ENCODE data around the gene TMEM51. TPM values are rescaled to one million over a fixed set of nuclear protein-coding genes. Genes with fewer than 3 reads are reported as not detected.
A peak's percentile ranks its signal among the peaks of the same experiment; 100 is the strongest.
"Not testable (repeated sequence)": the region's sequence is repeated elsewhere in the genome, so short reads cannot be mapped to it uniquely, and the experiment has no call there.

The TMEM51 gene
- total RNA-seq, 1 experiment from 2014 or later = 23.4 TPM

DNA sequence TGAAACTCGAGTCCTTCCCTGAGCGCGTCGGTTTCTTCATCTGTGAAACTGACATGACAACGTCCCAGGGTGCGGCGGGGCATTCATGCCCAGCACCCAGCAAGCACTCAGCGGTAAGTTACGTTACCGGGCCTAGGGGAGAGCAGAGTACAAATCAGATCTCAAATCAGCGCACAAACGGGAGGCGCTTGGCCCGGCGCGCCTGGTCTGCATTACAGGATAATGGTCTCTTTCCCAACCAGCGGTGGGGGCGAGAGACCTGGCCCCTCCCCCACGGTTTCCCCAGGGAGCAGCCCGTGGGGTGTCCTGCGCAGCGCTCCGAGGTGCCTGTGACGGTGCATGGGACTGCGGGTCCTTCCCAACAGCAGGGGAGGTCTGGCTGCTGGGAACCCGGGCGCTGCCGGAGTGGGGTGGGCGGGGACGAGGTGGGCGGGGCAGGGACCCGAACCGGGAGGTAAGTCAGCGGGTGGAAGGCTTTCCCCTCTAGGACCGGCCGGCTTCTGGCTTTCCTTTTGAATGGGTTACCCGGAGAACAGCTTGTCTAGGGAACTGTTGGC lies 1.0 kb downstream of the TMEM51 start:
- DNase-seq (ENCODE audit: low read depth) = no peak

DNA sequence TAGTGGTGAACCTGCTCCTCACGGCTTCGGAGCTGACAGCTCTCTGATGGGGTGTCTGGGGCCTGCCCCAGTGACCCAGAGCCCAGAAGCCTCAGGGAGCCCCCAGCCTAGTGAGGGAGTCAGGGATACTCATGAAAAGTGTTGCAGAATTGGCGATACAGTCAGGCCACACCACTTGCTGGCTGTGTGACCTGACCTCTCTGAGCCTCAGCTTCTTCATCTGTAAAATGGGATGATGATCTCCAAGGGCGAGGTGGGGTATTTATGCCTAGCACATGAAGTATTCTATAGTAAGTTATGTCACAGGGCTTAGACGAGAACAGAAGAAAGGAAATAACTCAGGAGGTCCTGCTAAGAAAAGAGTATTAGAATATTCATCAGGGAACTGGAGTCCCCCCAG lies 1.6 kb downstream of the TMEM51 start:
- no peak for DNase-seq (ENCODE audit: low read depth)

DNA sequence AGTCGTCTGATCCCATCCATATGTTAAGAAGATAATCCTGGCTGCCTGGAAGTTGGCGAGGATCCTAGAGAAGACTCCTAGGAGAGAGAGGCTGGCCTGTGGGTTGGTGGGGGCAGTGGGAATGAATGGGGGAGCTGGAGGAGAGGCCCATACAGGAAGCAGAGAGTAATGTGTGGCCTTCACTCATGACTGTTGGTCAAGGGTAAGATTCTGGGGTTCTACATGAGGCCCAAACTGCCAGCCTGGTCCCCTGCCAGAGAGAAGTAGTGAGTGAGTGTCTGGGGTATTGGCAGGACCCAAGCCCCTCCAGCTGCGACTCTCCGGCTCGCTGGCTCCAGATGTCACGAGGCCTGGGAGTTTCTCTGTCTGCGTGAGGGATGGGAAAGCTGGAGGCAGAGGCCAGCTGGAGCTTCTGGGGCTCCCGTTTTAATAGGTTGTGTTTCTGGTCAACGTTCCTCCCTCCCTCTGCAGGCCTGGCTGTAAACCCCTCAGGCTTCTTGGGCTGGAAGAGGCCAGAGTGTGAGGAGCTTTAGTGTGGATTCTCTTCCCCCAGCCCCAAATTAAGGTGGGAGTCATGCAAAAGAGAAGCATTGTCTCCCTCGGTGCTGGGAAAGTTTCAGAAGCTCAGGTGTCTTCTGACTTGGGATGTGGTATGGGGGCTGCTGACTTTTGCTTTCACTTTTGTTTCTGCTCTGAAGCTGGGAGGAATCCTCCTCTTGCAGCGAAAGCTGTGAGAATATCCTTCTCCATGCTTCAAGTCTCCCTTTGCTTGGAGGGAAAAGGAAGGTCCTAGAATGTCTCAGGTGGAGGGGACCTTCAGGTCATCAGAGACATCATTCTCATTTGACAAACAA lies 2.6 kb downstream of the TMEM51 start:
- no peak for DNase-seq (ENCODE audit: low read depth)

DNA sequence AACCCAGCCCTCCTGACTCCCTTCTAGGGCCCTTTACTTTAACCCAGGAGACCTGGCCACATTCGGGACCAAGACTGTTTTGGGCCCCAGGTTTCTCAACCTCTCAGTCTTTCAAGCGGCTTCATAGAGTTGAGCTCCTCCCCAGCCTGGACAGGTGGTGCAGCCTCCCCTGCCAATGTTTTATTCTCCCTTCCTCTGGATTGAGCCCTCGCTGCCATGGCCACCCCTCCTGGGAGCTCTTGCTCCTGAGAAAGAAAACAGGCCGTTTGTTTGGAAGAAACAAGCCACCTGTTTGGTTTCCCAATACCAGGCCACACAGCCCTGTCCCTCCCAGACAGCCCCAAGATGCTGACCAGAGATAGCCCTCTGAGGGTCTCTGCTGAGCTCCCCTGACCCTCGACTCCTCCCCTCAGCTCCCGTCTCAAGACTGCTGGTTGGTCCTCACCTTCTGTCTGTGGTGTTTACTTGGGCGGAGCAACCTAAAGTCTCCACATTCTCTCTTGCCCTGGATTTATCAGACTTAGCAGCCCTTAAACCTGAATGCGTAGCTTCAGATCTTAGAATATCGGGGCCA lies 3.3 kb downstream of the TMEM51 start:
- DNase-seq (ENCODE audit: low read depth) = no peak

DNA sequence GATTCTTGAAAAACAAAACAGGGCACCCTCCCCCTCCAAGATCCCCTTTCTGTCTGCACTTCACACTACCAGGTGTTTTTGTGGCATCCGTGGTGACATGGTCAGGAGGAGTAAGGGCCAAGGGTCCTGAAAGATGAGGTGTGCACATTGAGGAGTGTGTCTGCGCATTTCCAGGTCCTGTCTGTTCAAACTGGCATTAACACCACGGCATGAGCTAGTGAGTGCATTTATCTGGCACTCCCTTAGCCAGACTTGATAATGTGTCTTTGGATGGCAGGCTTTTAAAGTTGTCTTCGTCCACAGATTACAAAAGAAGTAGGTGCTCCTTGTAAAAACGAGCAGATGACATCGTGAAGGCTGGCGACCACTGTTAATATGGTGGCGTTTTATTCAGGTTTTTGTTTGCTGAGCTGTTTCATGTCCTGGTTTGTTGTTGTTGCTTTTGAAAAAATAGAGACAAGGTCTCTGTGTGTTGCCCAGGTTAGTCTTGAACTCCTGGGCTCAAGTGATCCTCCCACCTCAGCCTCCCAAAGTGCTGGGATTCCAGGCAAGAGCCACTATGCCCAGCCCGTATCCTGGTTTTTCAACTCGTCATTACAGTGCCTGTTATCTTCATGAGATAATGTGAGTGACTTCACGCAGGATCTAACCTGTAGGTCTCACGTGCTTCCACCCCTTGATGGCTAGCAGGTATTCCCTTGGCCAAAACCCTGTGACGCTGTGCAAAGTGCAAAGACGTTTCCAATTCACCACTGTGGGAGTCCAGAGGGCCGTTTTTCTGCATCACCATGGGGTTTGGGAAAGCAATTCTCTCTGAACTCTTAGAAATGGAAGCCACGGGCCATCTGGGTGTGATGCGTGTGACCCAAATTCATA lies 4.2 kb downstream of the TMEM51 start:
- DNase-seq (ENCODE audit: low read depth) = no peak

DNA sequence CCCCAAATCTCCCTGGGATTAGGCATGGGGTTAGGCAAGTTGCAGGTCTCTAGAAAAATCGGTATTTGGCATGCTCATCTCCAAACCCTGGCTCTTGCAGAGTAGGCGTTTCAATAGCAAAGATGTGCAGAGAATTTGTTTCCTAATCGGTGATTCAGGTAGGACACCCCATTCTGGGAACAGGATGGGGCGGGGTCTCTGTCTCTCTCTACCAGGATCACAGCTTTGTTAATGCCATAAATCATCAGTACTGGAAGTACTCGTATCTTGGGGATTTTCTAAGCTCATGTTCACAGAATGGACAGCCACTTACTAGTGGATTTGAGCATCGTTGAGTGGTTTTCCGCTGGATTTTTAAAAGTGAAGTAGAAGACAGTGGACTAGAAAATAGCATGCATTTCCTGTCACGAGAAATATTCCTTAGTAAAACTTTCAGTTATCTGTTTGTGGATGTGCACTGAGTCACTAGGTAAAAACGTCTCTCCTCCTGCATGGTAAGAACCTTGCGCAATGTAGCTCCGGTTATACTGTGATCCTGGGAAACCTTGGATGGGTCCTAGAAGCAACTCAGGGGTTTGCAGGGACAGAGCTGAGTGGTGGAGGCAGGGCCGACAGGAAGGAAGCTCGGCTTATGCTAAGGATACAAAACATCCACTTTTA lies 5.1 kb downstream of the TMEM51 start:
- DNase-seq (ENCODE audit: low read depth) = peak; percentile 86

DNA sequence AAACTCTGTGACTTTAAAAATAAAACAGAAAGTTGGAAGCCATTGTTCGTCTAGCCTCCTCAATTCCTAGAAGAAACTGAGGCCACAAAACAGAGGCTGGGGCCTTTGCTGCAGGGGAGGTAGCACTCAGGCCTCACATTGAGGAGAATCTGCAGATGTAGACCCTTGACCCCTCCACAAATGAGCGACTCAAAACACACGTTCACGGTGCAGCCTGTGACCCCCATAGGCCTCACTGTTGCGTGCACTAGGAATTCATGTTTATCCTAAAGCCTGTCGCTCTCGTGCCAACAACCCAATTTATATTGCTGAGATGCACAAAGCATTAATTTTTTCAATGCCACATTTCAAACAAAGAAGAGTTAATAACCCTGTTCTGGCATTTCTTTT lies 5.6 kb downstream of the TMEM51 start:
- DNase-seq (ENCODE audit: low read depth) = no peak

DNA sequence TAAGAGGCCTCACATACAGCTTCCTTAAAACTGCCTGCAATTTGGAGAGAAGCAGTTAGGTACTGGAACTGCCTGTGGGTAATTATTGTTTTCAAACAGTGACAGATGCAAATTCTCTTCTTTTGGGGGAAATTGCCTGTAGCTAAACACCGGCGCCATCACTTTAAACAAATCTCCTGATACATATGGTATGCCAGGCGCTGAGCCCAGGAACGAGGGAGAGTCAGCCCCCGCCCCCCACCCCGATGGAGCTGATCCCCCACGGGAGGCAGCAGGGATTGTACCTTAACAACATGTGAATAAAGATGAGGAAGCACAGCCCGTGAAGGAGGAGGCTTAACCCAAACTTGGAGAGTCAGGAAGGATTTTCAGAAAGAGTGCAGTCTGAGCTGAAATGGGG lies 7.1 kb downstream of the TMEM51 start:
- no peak for DNase-seq (ENCODE audit: low read depth)

DNA sequence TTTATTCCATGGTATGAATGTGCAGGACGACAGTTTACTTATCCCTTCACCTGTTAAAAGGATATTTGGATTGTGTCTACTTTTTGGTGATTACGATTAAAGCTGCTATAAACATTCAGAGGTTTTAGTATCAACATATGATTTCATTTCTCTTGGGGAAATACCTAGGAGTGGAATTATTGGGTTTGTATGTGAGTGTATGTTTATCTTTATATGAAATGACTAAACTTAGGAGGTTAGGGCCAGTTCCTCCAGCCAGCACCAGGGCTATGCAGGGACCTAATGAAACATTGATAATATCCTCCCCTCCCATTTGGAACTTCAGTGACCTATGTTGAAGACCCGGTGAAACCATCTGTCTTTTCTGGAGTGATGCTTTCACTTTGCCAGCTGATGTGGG lies 13.8 kb downstream of the TMEM51 start:
- DNase-seq (ENCODE audit: low read depth) = no peak

DNA sequence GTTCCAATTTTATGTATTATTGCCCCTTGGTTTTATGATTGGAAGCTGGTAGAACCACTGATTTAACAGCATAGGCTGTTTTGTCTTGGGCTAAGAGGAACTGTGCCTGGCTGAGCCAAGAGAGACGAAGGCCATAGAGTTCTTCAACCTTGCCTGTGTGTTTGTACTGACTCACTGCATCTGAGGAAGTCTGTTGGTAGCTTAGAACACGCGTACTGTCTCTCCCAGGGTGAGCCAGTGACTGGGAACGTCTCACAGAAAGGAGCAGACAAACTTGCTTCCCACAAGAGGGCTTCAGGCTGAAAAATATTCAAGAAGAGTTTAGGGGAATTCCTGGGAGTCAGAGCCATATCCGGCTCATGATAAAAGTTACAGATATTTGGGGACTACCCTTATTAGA lies 14.9 kb downstream of the TMEM51 start:
- DNase-seq (ENCODE audit: low read depth) = peak; percentile 93

DNA sequence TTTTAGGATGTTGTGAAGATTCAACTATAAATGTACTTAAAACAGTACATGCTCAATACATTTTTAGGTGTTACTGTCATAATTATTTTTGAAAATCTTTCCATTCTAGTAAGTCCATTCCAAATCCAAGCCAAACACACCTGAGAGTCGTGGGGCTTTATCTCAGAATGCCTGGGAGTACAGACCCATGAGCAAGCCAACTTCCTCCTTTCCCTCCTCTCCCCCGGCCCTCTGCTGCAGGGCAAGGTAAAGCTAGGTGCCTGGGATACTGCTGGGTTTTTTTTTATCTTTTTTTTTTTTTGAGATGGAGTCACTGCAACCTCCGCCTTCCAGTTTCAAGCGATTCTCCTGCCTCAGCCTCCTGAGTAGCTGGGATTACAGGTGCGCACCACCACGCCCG lies 16.5 kb downstream of the TMEM51 start:
- DNase-seq (ENCODE audit: low read depth) = no peak

DNA sequence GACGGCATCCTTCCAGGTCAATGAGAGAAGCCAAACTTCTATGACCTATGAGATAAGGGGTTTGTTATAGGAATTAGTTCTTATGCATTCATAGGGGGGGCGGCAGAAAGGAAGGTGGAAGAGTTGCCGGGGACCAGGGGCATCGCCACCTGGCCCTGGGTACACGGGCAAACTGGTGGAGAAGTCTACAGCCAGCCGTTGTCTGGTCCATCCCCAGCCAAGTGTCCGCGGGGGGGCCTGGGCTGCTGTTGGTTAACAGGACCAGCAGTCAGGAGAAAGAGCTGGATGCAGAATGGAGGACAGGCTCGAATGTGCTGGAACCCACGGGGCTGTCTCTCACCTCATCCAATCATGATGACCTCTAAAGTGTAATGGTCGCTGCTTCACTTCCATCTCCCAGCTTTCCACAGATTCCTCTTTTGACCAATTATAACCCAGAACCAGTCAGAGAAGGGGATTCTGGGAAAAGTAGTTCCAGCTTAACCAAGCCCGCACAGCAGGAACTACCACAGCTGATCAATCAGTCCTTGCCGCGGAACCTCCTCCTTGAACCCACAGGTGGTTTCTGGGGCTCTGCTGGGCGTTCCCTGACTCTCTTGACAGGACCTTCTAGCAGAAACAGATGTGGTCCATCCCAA lies 17.8 kb downstream of the TMEM51 start:
- DNase-seq (ENCODE audit: low read depth) = no peak

DNA sequence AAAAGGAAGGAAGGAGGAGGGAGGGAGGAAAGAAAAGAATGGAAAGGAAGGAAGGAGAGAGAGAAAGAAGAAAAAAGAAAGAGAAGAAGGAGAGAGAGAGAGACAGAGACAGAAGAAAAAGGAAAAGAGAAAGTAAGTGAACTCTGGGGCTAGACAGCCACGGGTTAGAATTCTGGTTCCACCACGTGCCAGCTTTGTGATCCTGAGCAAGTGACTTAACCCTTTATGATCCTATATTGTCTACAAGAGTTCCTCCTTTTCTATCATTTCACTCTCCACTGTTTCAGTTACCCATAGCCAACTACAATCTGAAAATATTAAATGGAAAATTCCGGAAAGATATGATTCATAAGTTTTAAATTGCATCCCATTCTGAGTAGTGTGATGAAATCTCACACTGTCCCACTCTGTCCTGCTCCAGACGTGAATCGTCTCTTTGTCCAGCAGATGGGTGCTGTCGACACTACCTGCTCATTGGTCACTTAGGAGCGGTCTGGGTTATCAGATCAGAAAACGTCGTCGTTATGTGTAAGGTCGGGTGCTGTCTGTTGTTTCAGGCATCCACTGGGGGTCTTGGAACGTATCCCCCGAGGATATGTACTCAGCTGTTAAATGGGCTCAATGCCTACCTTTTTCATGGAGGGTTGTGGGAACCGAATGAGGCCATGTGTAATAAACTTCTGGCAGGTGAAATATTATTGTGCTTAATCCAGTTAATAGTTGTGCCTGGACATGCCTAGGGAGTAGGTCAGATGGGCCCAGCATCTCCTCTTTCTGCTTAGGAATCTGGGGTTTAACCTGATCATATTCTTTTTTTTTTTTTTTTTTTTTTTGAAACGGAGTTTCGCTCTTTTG lies 19.1 kb downstream of the TMEM51 start:
- peak; percentile 41 for DNase-seq (ENCODE audit: low read depth)

DNA sequence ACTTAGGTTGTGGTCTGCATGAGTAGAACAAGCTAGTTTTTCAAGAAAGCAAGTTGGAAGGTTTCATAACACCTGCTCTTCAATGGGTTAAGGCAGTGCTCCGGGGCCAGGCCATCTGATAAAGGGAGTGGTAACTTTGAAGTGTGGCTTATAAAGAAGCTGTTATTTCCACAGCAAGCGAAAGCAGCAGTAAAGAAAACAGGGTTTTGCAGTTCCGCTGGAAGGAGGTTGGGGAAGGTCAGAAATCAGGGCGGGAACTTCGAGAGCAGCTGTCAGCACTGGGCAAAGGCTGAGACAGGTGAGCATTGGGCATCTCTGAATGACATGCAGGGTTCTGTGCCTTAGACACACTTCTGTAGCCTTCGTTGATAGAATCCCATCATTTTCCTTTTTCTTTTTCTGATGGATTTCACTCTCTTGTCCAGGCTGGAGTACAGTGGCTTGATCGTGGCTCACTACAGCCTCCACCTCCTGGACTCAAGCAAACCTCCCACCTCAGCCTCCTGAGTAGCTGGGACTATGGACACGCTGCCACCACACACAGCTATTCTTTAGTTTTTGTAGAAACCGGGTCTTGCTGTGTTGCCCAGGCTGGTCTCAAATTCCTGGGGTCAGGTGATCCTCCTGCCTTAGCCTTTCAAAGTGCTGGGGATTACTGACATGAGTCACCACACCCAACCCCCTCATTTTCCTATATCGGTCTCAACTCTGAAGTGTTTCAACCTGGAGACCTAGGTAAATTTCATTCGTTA lies 20.5 kb downstream of the TMEM51 start:
- no peak for DNase-seq (ENCODE audit: low read depth)

DNA sequence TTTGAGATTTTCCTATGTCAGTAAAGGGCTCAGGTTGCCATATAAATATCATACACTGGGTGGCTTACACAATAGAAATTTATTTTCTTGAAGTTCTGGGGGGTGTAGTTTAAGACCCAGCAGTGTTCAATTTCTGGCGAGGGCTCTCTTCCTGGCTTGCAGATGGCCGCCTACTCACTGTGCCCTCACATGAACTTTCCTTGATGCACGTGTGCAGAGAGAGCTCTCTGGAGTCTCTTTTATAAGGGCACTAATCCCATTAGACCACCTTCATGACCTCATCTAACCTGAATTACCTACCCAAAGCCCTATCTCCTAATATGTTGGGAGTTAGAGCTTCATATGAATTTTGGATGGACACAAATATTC lies 21.1 kb downstream of the TMEM51 start:
- DNase-seq (ENCODE audit: low read depth) = no peak

DNA sequence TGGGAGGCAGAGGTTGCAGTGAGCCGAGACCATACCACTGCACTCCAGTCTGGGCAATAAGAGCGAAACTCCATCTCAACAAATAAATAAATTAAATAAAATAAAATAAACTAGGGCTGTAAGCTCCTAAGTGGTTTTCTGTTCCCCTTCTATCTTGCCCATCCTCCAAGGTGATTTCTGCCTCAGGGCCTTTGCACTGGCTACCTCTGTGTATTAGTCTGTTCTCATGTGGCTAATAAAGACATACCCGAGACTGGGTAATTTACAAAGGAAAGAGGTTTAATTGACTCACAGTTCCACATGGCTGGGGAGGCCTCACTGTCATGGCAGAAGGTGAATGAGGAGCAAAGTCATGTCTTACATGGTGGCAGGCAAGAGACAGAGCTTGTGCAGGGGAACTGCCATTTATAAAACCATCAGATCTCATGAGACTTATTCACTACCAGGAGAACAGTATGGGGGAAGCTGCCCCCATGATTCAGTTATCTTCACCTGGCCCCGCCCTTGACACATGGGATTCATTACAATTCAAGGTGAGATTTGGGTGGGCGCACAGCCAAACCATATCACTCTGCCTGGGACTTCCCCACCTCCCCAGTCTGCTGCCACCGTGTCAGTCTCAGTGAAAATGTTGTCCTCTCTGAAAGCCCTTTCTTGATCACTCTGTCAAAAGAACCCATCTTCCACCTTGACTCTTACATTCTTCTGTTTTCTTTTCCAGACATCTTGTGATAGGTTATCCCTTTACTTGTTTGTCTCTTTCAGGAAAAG lies 22.0 kb downstream of the TMEM51 start:
- not testable (repeated sequence) for DNase-seq (ENCODE audit: low read depth)

DNA sequence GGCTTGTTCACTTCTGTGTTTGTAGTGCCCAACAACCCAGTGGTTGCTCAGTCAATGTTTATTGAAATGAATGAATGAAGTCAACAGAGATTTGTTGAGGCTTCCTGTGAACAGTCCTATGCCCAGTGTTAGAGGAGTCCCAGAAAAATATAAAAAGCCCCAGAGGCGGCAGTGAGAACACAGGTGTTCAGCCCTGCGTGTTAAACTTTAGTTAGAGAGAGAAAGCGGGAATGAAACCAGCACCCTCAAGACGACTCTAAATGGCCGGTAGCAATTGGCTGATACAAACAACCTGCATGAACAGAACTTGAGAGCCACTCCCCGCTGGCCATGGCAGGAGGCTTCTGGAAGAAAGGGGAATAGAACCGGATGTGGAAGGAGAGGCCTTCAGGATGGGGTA lies 22.6 kb downstream of the TMEM51 start:
- DNase-seq (ENCODE audit: low read depth) = no peak

DNA sequence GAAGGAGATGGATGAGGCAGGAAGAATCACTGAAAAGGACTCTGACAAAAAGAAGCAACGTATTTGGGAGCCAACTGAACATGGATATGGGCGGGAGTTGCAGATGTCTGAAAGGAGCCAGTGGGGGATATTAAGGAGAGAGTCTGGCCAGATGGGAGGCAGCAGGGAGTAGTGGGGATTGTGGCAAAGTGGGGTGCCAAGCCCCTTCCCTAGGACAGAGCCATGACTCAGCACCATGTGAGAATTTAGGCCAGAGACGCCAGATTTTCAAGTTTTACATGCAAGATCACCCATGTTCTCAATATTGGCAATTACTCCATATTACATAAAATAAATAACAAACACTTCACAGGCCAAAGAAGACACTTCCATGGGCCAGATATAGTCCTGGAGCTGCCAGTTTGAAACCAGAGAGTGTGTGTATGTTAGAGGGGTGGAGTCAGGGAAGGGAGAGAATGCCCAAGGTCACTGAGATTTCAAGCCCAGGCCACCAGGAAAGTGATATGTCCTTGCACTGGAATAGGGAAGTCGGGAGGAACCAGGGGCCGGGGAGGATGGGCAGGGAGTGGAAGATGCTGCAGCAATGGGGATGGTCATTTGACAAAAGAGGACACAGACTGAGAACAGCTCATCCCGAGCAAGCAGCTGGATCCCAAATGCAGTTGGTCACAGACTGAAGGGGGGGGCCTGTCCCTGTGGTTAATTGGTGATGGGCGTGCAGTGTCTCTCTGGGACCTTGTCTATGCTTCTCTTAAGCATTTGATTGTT lies 23.5 kb downstream of the TMEM51 start:
- DNase-seq (ENCODE audit: low read depth) = peak; percentile 39

All from RPMI7951 (cell line).